HG02943 (cell line): ENCODE data around the gene CREB3L4.

ENCODE experiments used
- ATAC-seq: cut with Tn5 transposase; IDR thresholded peaks from one replicate; pipeline ENCODE4 v1.9.1; 2021; ENCODE audit warnings: mild to moderate bottlenecking, low read depth, moderate library complexity; ENCODE audit not compliant: unreplicated experiment

The CREB3L4 gene

GRCh38 chr1:153936011-153936802 lies 31.5 kb upstream of the CREB3L4 start:
- ATAC-seq: no peak

- no peak for ATAC-seq
Measured at GRCh38 chr1:153937331-153937730, 30.4 kb upstream of the CREB3L4 start.

- no peak for ATAC-seq
Measured at GRCh38 chr1:153938996-153939395, 28.7 kb upstream of the CREB3L4 start.

GRCh38 chr1:153939476-153939875 lies 28.2 kb upstream of the CREB3L4 start:
- no peak for ATAC-seq

GRCh38 chr1:153940756-153941155 lies 26.9 kb upstream of the CREB3L4 start:
- no peak for ATAC-seq

- ATAC-seq: no peak
Measured at GRCh38 chr1:153941826-153942725, 25.6 kb upstream of the CREB3L4 start.

- ATAC-seq: no peak
Measured at GRCh38 chr1:153942766-153943549, 24.7 kb upstream of the CREB3L4 start.

GRCh38 chr1:153944005-153944826 lies 23.5 kb upstream of the CREB3L4 start:
- ATAC-seq: no peak

- no peak for ATAC-seq
Measured at GRCh38 chr1:153944827-153945117, 22.9 kb upstream of the CREB3L4 start.

- ATAC-seq: no peak
Measured at GRCh38 chr1:153945131-153945794, 22.4 kb upstream of the CREB3L4 start.

- peak; percentile 64 for ATAC-seq
Measured at GRCh38 chr1:153945795-153946621, 21.7 kb upstream of the CREB3L4 start.

- ATAC-seq: peak; percentile 63
Measured at GRCh38 chr1:153946622-153947241, 21.0 kb upstream of the CREB3L4 start, which contains the start of gene DENND4B. TSS of gene DENND4B (minus strand) at chr1:153946718. CDS start at chr1:153944374, 2,344 bp downstream.

- no peak for ATAC-seq
Measured at GRCh38 chr1:153951183-153951582, 16.5 kb upstream of the CREB3L4 start.

- no peak for ATAC-seq
Measured at GRCh38 chr1:153951801-153952200, 15.9 kb upstream of the CREB3L4 start.

- ATAC-seq: no peak
Measured at GRCh38 chr1:153953859-153954365, 13.8 kb upstream of the CREB3L4 start.

GRCh38 chr1:153954826-153955225 lies 12.9 kb upstream of the CREB3L4 start:
- ATAC-seq: no peak

- no peak for ATAC-seq
Measured at GRCh38 chr1:153956997-153957715, 10.5 kb upstream of the CREB3L4 start.
